Measurements from ENCODE around the gene MMP12. TPM values are rescaled to one million over a fixed set of nuclear protein-coding genes. Genes with fewer than 3 reads are reported as not detected.

Gene MMP12
- total RNA-seq, 1 donor from 2014 or later, result 0.17 TPM

DNA sequence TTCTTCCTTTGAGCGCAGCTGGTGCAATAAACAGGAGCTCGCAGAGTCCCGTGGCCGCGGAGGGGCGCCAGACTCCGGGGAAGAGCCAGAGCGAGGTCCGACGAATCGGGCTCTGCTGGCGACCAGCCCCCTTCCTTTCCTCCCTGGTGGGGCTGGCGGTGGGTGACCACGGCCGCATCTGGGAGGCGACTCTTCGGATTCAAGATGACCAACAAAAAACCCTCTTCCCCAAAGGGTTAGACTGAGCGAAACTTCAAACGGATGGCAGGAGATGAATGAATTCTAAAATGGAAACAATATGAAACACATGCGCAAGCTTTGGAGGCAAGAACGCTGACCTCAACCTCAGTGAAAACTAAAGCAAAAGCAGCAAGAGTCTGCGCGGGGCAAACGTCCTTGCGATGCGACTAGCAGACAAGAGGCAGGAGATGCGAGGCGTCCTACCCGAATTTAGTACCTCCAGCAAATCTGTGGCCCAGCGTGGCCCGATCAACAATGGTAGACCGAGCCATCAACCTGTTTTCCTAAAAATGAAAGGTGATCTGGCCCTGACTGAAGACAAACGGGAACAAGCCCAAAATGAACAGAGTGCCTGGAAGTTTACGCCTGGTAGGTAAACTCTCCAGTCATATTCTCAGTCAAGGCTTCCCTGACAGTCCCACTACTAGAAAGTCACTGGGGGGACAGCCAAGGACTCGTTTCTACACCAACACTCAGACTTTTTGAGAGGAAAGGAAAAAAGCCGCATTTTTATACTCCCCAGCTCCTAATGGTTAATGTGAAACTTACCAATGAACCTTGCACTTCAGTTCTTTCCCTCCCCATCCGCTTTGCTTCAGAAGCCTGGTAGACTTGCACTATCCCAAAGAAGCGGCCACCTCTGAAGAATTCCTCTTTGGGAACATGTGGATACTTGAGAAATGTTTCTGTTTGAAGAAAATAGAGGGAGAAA lies 43.0 kb downstream of the MMP12 start:
- Mint-ChIP-seq H3K27me3 (ENCODE audit: low read depth) (no peaks in the 10 kb centered on the region), H3K27ac (ENCODE audit: unreplicated experiment) (no peak overlapping the region), H3K4me1 (ENCODE audit: low read depth) (peaks cover 32% of the 10 kb centered on the region), H3K4me3 (ENCODE audit: unreplicated experiment) (peak overlapping the region; percentile 51), H3K36me3 (ENCODE audit: low read depth) (no peaks in the 10 kb centered on the region), H3K9me3 (ENCODE audit: low read depth) (no peaks in the 10 kb centered on the region)
- TF ChIP-seq, protein P1, sequence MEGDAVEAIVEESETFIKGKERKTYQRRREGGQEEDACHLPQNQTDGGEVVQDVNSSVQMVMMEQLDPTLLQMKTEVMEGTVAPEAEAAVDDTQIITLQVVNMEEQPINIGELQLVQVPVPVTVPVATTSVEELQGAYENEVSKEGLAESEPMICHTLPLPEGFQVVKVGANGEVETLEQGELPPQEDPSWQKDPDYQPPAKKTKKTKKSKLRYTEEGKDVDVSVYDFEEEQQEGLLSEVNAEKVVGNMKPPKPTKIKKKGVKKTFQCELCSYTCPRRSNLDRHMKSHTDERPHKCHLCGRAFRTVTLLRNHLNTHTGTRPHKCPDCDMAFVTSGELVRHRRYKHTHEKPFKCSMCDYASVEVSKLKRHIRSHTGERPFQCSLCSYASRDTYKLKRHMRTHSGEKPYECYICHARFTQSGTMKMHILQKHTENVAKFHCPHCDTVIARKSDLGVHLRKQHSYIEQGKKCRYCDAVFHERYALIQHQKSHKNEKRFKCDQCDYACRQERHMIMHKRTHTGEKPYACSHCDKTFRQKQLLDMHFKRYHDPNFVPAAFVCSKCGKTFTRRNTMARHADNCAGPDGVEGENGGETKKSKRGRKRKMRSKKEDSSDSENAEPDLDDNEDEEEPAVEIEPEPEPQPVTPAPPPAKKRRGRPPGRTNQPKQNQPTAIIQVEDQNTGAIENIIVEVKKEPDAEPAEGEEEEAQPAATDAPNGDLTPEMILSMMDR (IDR thresholded peaks at IDR 0.05), result peak; percentile 51
- DNase-seq (ENCODE audit: low spot score), result no peak

DNA sequence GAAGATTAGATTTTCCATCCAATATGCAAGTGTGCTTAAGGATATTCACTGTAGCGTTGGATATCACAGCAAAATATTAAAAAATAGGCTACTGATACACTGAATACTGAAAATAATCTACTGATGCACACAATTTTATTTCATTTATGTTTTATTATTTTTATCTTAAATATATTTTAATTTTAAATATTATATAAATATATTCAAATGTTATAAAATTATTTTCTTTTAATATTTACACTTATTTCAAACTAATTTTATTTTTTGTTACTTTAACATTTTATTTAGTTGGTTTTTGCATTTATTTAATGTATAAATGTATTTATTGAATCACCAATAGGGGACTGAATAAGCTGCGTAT lies 43.7 kb downstream of the MMP12 start:
- peaks cover 25% of the 10 kb centered on the region for H3K4me1 Mint-ChIP-seq (ENCODE audit: low read depth)
- no peaks in the 10 kb centered on the region for H3K36me3 Mint-ChIP-seq (ENCODE audit: low read depth)
- TF ChIP-seq, protein P1 (IDR thresholded peaks at IDR 0.05), result no peak
- no peak overlapping the region for H3K4me3 Mint-ChIP-seq (ENCODE audit: unreplicated experiment)
- H3K27ac Mint-ChIP-seq (ENCODE audit: unreplicated experiment), result no peak overlapping the region
- no peak for DNase-seq (ENCODE audit: low spot score)
- no peaks in the 10 kb centered on the region for H3K9me3 Mint-ChIP-seq (ENCODE audit: low read depth)
- no peaks in the 10 kb centered on the region for H3K27me3 Mint-ChIP-seq (ENCODE audit: low read depth)

DNA sequence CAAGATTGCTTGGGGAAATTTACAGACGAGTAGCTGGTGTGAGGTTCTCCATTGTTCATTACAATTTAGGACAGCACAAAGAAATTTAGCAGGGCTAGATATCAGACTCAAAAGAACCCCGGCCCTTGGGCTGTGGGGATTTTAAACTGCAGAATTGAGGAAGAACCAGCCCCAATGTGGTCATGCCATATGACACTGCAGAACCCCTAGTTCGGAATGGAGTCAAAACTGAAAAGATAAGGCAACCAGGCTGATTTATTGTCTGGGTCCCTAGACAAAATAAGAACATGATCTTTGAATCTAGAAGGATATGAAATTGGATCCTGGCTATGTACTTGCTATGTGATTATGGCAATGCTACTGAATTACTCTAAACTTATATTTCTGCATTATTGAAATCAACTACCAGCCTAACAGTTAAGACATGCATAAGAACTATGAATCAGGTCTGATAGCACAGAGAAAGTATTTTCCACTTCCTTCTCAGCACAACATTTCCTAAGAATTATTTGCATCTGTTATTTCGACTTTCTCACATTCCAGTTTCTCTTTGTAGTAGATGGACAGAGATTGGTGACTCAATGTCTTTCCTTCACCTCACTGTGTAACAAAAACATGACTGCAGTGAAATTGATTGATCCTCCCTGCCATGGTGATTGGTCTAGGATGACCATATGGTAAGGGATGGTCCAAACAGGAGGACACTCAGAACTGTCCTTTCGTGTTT lies 44.6 kb downstream of the MMP12 start:
- H3K9me3 Mint-ChIP-seq (ENCODE audit: low read depth), result no peaks in the 10 kb centered on the region
- no peak for DNase-seq (ENCODE audit: low spot score)
- no peaks in the 10 kb centered on the region for H3K27me3 Mint-ChIP-seq (ENCODE audit: low read depth)
- no peaks in the 10 kb centered on the region for H3K36me3 Mint-ChIP-seq (ENCODE audit: low read depth)
- peaks cover 16% of the 10 kb centered on the region for H3K4me1 Mint-ChIP-seq (ENCODE audit: low read depth)
- TF ChIP-seq, protein P1 (IDR thresholded peaks at IDR 0.05), result no peak
- H3K27ac Mint-ChIP-seq (ENCODE audit: unreplicated experiment), result no peak overlapping the region
- H3K4me3 Mint-ChIP-seq (ENCODE audit: unreplicated experiment), result no peak overlapping the region

DNA sequence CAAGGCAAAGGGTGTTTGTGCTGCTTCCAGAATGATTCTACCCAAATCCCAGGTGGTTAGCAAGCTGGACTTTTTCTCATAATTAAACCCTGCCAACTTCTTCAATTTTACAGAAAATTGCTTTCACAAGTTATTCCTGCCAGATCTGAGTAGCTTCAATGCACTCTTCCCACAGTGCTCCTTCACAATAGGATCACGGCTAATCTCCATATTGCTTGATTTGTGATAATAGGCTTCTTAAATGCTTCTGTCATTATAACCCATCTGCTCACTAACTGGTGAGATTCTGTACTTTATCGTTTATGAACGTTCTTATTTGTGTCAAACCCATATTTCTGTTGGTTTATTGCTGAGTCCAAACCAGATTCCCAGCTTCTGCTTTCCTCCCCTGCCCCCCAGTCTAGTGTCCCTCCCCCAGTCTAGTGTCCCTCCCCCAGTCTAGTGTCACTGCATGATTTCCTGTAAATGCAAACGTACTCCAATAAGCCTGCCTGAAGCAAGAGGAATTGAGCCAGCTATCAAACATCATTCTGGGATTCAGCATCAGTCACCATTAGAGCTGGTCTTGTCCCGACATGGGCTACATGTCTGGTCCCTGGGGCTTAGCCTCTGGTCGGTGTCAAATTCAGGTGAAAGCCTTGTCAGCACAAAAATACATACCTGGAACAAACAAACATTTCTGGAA lies 45.3 kb downstream of the MMP12 start:
- TF ChIP-seq, protein P1 (IDR thresholded peaks at IDR 0.05), result no peak
- H3K27ac Mint-ChIP-seq (ENCODE audit: unreplicated experiment), result no peak overlapping the region
- no peaks in the 10 kb centered on the region for H3K9me3 Mint-ChIP-seq (ENCODE audit: low read depth)
- peaks cover 15% of the 10 kb centered on the region for H3K4me1 Mint-ChIP-seq (ENCODE audit: low read depth)
- H3K4me3 Mint-ChIP-seq (ENCODE audit: unreplicated experiment), result no peak overlapping the region
- DNase-seq (ENCODE audit: low spot score), result no peak
- H3K36me3 Mint-ChIP-seq (ENCODE audit: low read depth), result no peaks in the 10 kb centered on the region
- no peaks in the 10 kb centered on the region for H3K27me3 Mint-ChIP-seq (ENCODE audit: low read depth)

DNA sequence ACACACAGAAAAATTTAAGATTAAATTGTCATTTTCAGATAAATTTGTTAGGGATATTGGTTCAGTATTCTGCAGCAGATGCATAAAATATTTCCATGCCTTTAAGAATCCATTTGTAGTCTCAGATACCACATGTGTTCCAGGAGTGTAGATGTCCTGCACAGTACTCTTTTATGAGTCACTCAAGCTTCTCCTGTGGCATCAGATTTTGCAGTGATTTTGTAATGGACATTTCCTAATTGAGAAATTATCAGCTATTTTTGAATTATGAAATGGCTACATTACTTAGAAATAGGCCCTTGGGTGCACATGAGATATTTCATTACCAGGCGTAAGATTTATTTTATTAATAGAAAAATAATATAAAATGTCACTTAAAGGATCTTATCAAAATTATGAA lies 50.2 kb downstream of the MMP12 start:
- peaks cover 4% of the 10 kb centered on the region for H3K4me1 Mint-ChIP-seq (ENCODE audit: low read depth)
- H3K4me3 Mint-ChIP-seq (ENCODE audit: unreplicated experiment), result no peak overlapping the region
- no peaks in the 10 kb centered on the region for H3K36me3 Mint-ChIP-seq (ENCODE audit: low read depth)
- no peak for DNase-seq (ENCODE audit: low spot score)
- no peaks in the 10 kb centered on the region for H3K9me3 Mint-ChIP-seq (ENCODE audit: low read depth)
- no peak overlapping the region for H3K27ac Mint-ChIP-seq (ENCODE audit: unreplicated experiment)
- peaks cover 1% of the 10 kb centered on the region for H3K27me3 Mint-ChIP-seq (ENCODE audit: low read depth)
- TF ChIP-seq, protein P1 (IDR thresholded peaks at IDR 0.05), result no peak
